Rectal smooth muscle tissue (tissue), 1 donor: ENCODE data around the gene PTGIS.

ENCODE experiments used
- H3K27ac ChIP-seq: one replicate; pipeline ENCODE4 v1.7.0; 2013; ENCODE audit warnings: low read depth, low read length, inconsistent platforms
- H3K27me3 ChIP-seq: one replicate; pipeline ENCODE4 v1.7.0; 2013; ENCODE audit warnings: low read length; ENCODE audit not compliant: control insufficient read depth, insufficient read depth
- H3K36me3 ChIP-seq: one replicate; pipeline ENCODE4 v1.7.0; 2013; ENCODE audit warnings: low read length; ENCODE audit not compliant: control insufficient read depth, insufficient read depth
- H3K4me1 ChIP-seq: one replicate; pipeline ENCODE4 v1.7.0; 2013; ENCODE audit warnings: low read length; ENCODE audit not compliant: control insufficient read depth, insufficient read depth
- H3K4me3 ChIP-seq: one replicate; pipeline ENCODE4 v1.7.0; 2013; ENCODE audit warnings: low read length
- H3K9ac ChIP-seq: one replicate; pipeline ENCODE4 v1.7.0; 2013; ENCODE audit warnings: low read length

Gene PTGIS

DNA sequence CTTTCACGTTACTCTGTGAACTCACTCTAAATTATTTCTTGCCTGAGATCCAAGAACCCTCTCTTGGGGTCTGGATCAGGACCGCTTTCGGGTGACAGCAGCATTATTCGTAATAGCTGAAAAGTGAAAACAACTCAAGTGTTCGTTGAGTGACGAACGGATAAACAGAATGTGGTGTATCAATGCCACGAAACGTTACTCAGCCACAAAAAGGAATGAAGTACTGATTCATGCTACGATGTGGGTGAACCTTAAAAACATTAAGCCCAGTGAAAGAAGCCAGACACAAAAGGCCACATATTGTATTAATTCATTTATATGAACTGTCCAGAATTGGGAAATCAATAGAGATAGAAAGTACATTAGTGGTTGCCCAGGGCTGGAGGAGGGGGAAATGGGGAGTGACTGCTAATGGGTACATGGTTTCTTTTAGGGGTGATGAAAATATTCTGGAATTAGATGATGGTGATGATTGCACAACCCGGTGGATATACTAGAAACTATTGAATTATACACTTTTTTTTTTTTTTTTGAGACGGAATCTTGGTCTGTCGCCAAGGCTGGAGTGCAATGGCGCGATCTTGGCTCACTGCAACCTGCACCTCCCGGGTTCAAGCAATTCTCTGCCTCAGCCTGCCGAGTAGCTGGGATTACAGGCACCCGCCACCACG, 8.4 kb downstream of the PTGIS start:
- Histone ChIP-seq H3K9ac (no peak overlapping the region), H3K4me1 (peaks cover 6% of the 10 kb centered on the region), H3K27me3 (peaks cover 1% of the 10 kb centered on the region), H3K4me3 (no peak overlapping the region), H3K36me3 (no peaks in the 10 kb centered on the region), H3K27ac (peak overlapping the region; percentile 69)

DNA sequence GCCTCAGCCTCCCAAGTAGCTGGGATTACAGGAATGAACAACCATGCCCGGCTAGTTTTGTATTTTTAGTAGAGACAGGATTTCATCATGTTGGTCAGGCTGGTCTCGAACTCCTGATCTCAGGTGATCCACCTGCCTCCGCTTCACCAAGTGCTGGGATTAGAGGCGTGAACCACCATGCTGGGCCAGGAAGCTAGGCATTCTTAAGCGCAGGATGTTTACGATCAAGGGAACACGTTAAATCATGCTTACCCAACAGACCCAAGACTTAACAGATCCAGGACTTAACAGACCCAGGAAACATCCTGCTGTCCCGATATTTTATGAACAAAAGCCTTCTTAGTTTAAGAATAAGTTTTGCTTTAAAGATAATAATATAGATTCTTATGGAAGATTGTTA, 9.1 kb downstream of the PTGIS start:
- Histone ChIP-seq H3K9ac (no peak overlapping the region), H3K27me3 (peaks cover 1% of the 10 kb centered on the region), H3K36me3 (no peaks in the 10 kb centered on the region), H3K27ac (no peak overlapping the region), H3K4me3 (no peak overlapping the region), H3K4me1 (peaks cover 6% of the 10 kb centered on the region)

DNA sequence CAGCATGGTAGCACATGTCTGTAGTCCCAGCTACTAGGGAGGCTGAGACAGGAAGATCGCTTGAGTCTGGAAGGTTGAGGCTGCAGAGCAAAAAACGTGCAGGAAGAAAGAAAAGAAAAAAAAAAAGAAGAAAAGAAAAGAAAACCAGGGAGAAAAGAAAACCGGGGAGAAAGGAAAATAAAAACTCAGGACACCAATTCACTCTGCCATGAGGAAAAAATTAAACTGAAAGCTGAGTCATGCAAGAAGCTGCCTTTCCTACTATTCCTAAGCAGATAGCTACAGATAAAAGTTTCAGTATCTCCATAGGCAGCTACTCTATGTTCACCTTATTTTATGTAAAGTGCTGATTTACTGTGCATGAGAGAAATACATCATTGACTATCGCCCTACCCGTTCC, 10.5 kb downstream of the PTGIS start:
- Histone ChIP-seq H3K4me1 (peaks cover 10% of the 10 kb centered on the region), H3K27me3 (peaks cover 1% of the 10 kb centered on the region), H3K27ac (peak overlapping the region; percentile 27), H3K36me3 (no peaks in the 10 kb centered on the region), H3K4me3 (no peak overlapping the region), H3K9ac (no peak overlapping the region)

DNA sequence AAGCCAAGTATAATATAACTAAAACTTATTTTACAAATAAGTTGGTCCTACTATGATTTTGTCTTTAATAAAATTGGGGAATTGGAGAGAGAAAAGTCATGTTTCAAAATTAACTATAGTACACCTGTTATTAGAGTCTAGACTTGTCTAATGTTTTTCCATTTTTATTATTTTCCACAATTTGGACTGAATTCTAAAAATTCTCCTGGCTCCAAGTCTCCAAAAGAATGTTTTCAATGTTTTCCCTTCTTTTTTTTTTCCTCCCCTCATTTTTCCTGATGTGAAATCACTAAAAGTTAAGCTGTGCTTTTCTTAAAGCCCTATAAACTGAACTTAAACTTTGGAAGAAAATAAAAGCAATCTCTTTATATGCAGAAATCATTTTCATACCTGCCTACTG, 11.3 kb downstream of the PTGIS start:
- H3K27me3 ChIP-seq: peaks cover 1% of the 10 kb centered on the region
- H3K4me3 ChIP-seq: no peak overlapping the region
- H3K4me1 ChIP-seq: peaks cover 12% of the 10 kb centered on the region
- H3K9ac ChIP-seq: no peak overlapping the region
- H3K36me3 ChIP-seq: no peaks in the 10 kb centered on the region
- H3K27ac ChIP-seq: peak overlapping the region; percentile 26

DNA sequence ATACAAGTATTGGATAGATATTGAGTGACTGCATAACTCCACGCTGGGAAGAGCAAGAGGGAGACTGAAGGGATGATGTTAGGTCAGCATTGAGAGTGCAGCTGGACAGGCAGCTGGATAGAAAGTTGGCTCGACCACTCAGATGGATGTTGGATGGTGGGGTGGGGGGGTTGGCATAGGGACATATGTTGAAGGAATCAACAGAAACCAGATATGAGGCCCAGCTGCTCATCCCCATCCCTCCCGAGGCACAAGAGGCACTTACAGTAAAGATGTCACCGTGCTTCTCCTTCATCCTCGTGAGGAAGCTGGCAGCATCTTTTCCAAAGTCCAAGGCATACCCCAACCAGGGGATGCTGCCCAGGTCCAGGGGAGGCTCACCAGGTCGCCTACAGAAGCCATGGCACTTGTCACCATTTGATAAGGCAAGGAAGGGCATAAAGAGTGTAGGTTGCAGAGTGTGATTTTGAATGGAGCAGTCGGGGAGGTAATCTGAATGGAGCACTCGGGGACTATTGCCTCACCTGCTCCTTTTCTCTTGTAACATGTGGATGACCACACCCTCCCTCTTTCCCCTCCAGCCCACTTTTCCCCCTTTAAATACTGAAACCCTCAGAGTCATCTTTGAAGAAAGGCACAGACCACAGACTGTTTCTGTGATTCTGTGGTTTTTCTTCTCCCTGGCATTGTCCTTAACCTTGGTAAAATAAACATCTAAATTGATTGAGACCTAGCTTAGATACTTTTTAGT, 18.0 kb downstream of the PTGIS start:
- Histone ChIP-seq H3K27me3 (no peaks in the 10 kb centered on the region), H3K9ac (no peak overlapping the region), H3K27ac (no peak overlapping the region), H3K4me3 (no peak overlapping the region), H3K4me1 (peaks cover 10% of the 10 kb centered on the region), H3K36me3 (no peaks in the 10 kb centered on the region)

DNA sequence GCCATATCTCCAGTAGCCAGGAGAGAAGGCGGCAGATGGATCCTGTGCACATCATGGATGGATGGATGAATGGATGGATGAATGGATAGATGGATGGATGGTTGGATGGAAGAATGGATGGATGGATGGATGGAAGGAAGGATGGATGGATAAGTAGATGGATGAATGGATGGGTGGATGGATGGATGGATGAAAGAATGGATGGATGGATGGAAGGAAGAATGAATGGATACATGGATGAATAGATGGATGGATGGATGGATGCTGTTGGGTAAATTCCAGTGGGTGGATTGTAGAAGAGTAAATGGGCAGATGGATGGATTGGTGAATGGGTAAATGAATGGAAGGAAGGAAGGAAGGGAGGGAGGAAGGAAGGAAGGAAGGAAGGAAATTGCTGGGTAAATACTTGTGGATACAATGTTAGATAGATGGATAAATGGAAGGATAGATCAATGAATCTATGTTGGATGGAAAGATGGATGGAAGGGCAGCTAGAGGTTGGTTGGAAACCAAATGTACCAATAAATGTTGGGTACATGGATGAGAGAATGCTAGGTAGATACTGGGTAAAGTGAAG, 19.5 kb downstream of the PTGIS start:
- Histone ChIP-seq H3K4me1 (peaks cover 10% of the 10 kb centered on the region), H3K27ac (no peak overlapping the region)

DNA sequence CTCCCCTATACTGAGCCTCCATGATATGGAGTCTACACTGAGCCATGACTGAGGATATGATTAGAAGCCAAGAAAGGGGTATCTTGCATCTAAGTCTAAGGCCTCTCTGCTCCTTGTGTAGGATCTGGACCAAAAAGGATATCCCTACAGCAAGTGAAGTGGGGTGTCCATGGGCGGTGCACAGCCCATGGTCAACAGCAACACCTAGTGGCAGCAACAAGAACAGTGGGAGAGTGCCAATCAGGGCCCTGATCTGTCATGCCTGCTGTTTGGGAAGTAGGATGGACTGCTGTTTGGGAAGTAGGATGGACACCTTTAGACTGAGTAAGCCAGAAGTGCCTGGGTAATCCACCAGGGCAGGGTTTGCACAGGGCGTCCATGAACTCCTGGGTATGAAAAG, 22.4 kb downstream of the PTGIS start:
- Histone ChIP-seq H3K27ac (no peak overlapping the region), H3K27me3 (no peaks in the 10 kb centered on the region), H3K4me1 (no peaks in the 10 kb centered on the region), H3K36me3 (no peaks in the 10 kb centered on the region), H3K4me3 (no peak overlapping the region), H3K9ac (no peak overlapping the region)

More for the DNA sequence above, 19.5 kb downstream of the PTGIS start:
- Histone ChIP-seq H3K4me3 (no peak overlapping the region), H3K27me3 (no peaks in the 10 kb centered on the region), H3K36me3 (no peaks in the 10 kb centered on the region), H3K9ac (no peak overlapping the region)

DNA sequence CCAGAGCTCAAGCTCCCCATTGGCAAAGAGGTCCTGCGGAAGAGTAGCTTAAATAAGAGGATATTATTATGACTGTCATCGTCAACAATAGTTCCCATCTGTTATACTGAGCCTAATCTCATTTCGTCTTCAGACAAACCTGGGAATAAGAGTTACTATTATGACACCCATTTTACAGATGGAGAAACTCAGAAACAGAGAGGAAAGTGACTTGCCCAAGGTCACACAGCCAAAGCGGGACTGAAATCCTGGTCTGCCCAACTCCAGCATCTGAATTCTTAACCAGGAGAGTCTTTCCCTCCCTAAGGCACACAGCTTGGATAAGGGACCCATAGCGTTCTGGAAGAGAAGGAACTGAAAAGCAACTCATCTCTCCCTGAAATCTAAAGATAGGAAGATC, 23.4 kb downstream of the PTGIS start:
- Histone ChIP-seq H3K36me3 (no peaks in the 10 kb centered on the region), H3K27ac (no peak overlapping the region), H3K4me1 (no peaks in the 10 kb centered on the region)

DNA sequence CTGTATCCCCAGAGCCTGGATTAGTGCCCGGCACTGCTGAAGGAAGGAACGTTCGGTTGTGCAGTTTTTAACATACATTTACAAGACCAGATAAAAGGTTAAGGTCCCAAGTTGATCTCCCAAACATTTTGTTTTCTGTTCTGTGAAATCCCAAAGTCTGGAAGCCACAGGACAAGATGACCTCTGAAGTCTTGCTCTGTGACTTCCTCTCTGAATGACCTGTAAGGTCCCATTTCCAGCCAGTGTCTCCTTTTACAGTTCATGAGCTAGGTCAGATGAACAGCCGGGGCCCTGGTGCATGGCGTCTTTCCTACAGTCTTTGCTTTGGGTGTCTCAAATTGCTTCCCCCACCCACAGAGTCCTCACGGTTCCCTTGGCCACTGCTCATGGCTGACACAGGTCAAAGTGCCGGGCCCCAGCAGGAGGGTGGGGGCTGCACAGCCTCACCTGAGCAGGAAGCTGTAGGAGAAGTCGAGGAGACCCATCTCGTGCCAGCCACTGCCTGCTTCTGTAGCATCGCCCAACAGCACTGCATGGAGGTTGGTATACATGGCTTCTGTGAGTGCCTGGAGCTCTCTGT, 24.0 kb downstream of the PTGIS start:
- H3K4me1 ChIP-seq: no peaks in the 10 kb centered on the region
- no peaks in the 10 kb centered on the region for H3K27me3 ChIP-seq
- H3K4me3 ChIP-seq: no peak overlapping the region
- H3K9ac ChIP-seq: no peak overlapping the region
- no peak overlapping the region for H3K27ac ChIP-seq
- no peaks in the 10 kb centered on the region for H3K36me3 ChIP-seq

More for the DNA sequence above, 23.4 kb downstream of the PTGIS start:
- no peaks in the 10 kb centered on the region for H3K27me3 ChIP-seq
- no peak overlapping the region for H3K4me3 ChIP-seq
- H3K9ac ChIP-seq: no peak overlapping the region

DNA sequence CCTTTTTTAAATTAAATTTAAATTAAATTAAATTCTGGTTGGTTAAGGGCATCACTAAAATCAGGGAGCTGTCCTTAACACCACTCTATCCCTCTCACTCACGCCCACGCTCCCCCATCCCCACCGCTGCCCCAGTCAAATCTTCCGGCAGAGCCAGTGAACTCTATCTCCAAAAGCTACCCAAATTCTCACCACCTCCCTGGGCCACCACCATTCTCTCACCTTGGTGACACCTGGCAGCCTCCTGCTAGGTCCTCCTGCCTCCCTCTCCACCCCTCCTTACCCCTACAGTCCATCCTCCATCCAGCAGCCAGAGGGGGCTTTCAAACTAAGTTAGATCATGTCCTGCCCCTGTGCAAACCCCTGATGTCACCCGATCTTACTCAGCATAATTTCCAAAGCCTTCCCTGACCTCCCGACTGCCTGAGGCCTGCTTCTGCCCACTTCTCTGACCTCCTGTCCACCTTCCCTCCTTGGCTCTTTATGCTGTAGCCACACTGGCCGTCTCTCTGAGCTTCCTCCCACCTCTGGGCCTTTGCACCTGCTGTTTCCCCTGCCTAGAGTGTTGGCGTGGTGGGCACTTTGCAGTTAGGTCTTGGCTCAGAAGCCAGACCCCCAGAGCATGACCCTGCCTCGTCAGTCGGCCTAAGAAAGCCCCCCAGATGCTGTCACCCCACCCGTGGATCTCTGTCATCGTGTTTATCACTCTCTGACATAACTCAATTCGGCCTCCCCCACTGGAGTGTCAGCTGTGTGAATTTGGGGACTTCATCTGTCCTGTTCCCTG, 24.7 kb downstream of the PTGIS start:
- Histone ChIP-seq H3K36me3 (no peaks in the 10 kb centered on the region), H3K9ac (no peak overlapping the region), H3K4me3 (no peak overlapping the region), H3K27me3 (no peaks in the 10 kb centered on the region), H3K4me1 (no peaks in the 10 kb centered on the region), H3K27ac (no peak overlapping the region)

DNA sequence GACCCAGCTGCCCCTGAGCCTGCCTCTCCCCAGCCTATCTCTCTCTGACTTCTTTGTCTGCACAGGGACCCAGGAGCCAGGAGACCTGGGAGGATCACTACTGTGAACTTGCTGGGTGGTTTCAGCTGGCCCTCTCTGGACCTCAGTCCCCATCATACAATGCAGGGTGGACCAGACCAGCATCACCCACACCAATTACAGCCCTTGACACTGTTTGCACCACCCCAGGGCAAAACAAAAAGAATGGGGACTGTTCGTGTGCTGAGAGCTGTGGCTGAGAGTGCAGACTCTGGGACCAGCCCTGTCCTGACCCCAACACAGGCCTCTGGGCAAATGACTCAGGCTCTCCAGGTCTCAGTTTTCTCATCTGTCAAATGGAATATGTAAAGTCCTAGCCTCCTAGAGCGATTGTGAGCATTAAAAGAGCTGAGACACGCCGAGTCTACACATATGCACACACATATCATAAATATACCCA, 25.4 kb downstream of the PTGIS start:
- no peaks in the 10 kb centered on the region for H3K36me3 ChIP-seq
- no peaks in the 10 kb centered on the region for H3K27me3 ChIP-seq
- no peak overlapping the region for H3K4me3 ChIP-seq
- no peak overlapping the region for H3K27ac ChIP-seq
- H3K4me1 ChIP-seq: no peaks in the 10 kb centered on the region
- no peak overlapping the region for H3K9ac ChIP-seq
